Stimulated activated naive B cell treated with anti-CD40 and anti-IgM and Interleukin-4, amounts not matched to agents 10 μg/mL and 1 μg/mL and 100 μg/mL, for 72 hours (primary cell): Measurements from ENCODE around the gene GPR35.

ENCODE experiments used
- ATAC-seq, 2 donors: fragments of 150-1000 bp; cut with Tn5 transposase; replicated peaks; 2 replicates each; pipeline ENCODE4 v1.10.0; 2021; ENCODE audit warnings: moderate library complexity in 1 of 2
- DNase-seq: peaks from one replicate; pipeline ENCODE4 v3.0.0; 2021
- H3K27ac Mint-ChIP-seq: one replicate; pipeline ENCODE4 v1.8.0; 2022; ENCODE audit warnings: mild to moderate bottlenecking, mixed read lengths
- H3K27me3 Mint-ChIP-seq, 2 donors: one replicate each; pipeline ENCODE4 v1.8.0; 2022; ENCODE audit warnings: mixed read lengths in 2 of 2
- H3K36me3 Mint-ChIP-seq, 2 donors: one replicate each; pipeline ENCODE4 v1.8.0; 2022; ENCODE audit warnings: mixed read lengths in 2 of 2, mild to moderate bottlenecking in 1 of 2
- H3K4me1 Mint-ChIP-seq, 2 donors: one replicate each; pipeline ENCODE4 v1.8.0; 2022; ENCODE audit warnings: mixed read lengths in 2 of 2, mild to moderate bottlenecking in 1 of 2
- H3K4me3 Mint-ChIP-seq, 2 donors: one replicate each; pipeline ENCODE4 v1.8.0; 2022; ENCODE audit warnings: mild to moderate bottlenecking in 2 of 2, mixed read lengths in 2 of 2, moderate library complexity in 1 of 2
- H3K9me3 Mint-ChIP-seq, 2 donors: one replicate each; pipeline ENCODE4 v1.8.0; 2022; ENCODE audit warnings: mixed read lengths in 2 of 2, mild to moderate bottlenecking in 1 of 2

Gene GPR35

GRCh38 chr2:240593703-240594451, 31.4 kb upstream of the GPR35 start:
- Mint-ChIP-seq H3K4me1 (peaks cover 3 to 13% of the 10 kb centered on the region in 2 donors), H3K27me3 (no peaks in the 10 kb centered on the region), H3K36me3 (peaks cover 20 to 28% of the 10 kb centered on the region in 2 donors), H3K9me3 (no peaks in the 10 kb centered on the region), H3K4me3 (no peak overlapping the region), H3K27ac (no peak overlapping the region)
- DNase-seq (no peak), ATAC-seq (no peak)

- DNase-seq = no peak
- H3K9me3 Mint-ChIP-seq = no peaks in the 10 kb centered on the region
- no peaks in the 10 kb centered on the region for H3K27me3 Mint-ChIP-seq
- ATAC-seq = no peak
- peaks cover 2 to 5% of the 10 kb centered on the region in 2 donors for H3K4me1 Mint-ChIP-seq
- peaks cover 21 to 33% of the 10 kb centered on the region in 2 donors for H3K36me3 Mint-ChIP-seq
- H3K27ac Mint-ChIP-seq = no peak overlapping the region
- H3K4me3 Mint-ChIP-seq = no peak overlapping the region
Observed at GRCh38 chr2:240594511-240595380, 30.5 kb upstream of the GPR35 start.

DNA sequence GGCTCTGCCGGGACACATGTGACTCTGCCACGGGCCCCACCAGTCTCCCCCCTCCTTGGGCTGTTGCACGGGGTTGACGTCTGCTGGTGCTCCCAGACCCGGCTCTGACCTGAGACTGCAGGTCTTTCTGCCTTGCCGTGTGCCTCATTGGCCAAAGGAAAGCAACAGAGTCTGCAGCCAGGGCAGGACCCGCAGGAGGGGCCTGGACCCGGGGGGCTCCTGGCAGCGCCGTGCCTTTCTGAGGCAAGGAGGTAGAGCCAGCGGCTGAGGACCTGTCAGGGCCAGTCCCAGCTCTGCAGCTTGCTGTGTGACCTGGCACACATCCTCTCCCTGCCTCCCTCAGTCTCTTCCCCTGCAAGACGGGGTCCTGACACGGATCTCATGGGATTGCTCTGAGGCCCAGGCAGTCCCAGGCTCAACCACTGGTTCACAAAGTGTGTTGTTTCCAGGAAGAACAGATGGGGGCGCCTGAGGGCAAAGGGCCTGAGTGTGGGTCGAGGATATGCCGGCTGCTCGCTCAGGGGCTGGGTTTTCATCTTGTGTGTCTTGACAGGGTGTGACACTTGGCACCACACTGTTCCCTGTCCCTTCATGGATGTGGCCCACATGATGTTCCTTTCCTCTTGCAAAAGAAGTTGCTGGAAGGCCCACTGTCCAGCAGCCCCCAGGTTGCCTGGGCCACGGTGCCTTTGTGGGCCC, 29.8 kb upstream of the GPR35 start:
- Mint-ChIP-seq H3K27me3 (no peaks in the 10 kb centered on the region), H3K4me3 (no peak overlapping the region), H3K36me3 (peaks cover 21 to 37% of the 10 kb centered on the region in 2 donors), H3K27ac (no peak overlapping the region), H3K4me1 (peaks cover 2 to 5% of the 10 kb centered on the region in 2 donors), H3K9me3 (no peaks in the 10 kb centered on the region)
- DNase-seq (no peak), ATAC-seq (peak in 1 of 2 donors; percentile 29)

- Mint-ChIP-seq H3K27me3 (no peaks in the 10 kb centered on the region), H3K9me3 (no peaks in the 10 kb centered on the region), H3K36me3 (peaks cover 18 to 34% of the 10 kb centered on the region in 2 donors), H3K27ac (no peak overlapping the region), H3K4me3 (no peak overlapping the region), H3K4me1 (peaks cover 0 to 5% of the 10 kb centered on the region in 2 donors)
- DNase-seq (no peak), ATAC-seq (no peak)
Observed at GRCh38 chr2:240596080-240596460, 29.2 kb upstream of the GPR35 start.

DNA sequence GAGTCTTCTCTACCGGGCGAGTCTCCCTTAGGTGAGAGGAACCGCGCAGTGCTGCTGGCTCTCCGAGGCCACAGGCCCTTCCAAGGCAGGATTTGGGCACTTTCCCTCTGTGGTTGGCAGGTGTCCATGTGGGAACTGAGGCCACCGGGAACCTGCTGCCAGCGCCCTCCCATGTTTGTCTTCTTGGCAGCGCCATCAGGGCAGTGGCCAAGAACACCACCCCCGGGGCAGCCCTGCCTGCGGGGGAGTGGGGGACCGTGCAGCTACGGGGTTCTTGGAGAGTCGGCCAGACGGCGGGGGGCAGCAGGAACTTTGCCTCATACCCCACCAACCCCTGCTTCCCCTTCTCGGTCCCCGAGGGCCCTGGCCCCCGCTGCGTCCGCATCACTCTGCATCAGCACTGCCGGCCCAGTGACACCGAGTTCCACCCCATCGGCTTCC, 28.8 kb upstream of the GPR35 start:
- DNase-seq = no peak
- Mint-ChIP-seq H3K4me1 (peaks cover 0 to 5% of the 10 kb centered on the region in 2 donors), H3K27me3 (no peaks in the 10 kb centered on the region), H3K27ac (no peak overlapping the region), H3K4me3 (no peak overlapping the region), H3K9me3 (no peaks in the 10 kb centered on the region), H3K36me3 (peaks cover 18 to 31% of the 10 kb centered on the region in 2 donors)
- no peak for ATAC-seq

GRCh38 chr2:240597054-240597418, 28.2 kb upstream of the GPR35 start:
- no peaks in the 10 kb centered on the region for H3K9me3 Mint-ChIP-seq
- H3K4me1 Mint-ChIP-seq = peaks cover 0 to 5% of the 10 kb centered on the region in 2 donors
- no peak overlapping the region for H3K27ac Mint-ChIP-seq
- H3K27me3 Mint-ChIP-seq = no peaks in the 10 kb centered on the region
- no peak for DNase-seq
- no peak overlapping the region for H3K4me3 Mint-ChIP-seq
- H3K36me3 Mint-ChIP-seq = peaks cover 18 to 33% of the 10 kb centered on the region in 2 donors
- ATAC-seq = no peak

DNA sequence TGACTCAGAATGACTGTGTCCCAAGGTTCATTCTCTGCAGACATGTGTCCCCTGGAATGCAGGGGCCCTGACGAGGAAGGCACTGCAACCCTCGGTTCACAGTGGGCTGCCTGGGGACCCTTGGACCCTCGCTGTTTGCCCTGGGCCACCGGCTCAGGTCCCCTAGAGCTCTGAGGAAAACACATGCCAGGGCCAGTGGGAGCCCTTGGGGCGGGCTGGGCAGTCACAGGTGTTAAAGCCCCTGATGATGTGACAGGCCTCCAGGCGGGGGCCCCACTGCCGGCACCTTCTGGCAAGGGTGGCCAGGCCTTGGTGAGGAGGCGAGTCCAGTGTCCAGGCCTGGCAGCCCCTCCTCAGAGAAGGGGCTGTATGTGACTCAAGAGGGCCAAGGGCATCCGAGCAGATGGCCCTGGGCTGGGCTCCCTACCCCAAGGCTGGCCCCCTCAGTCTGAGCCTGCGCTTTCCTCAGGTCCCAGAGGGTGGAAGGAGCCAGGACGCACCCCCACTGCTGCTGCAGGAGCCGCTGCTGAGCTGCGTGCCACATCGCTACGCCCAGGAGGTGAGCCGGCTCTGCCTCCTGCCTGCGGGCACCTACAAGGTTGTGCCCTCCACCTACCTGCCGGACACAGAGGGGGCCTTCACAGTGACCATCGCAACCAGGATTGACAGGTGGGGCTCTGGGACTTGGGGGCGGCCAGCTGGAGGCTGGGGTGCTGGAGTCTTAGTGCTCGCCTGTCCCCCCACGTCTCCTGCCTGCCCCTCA, 27.7 kb upstream of the GPR35 start:
- no peaks in the 10 kb centered on the region for H3K9me3 Mint-ChIP-seq
- DNase-seq = no peak
- peaks cover 0 to 5% of the 10 kb centered on the region in 2 donors for H3K4me1 Mint-ChIP-seq
- H3K36me3 Mint-ChIP-seq = peaks cover 18 to 36% of the 10 kb centered on the region in 2 donors
- no peak overlapping the region for H3K4me3 Mint-ChIP-seq
- H3K27me3 Mint-ChIP-seq = no peaks in the 10 kb centered on the region
- ATAC-seq = no peak
- H3K27ac Mint-ChIP-seq = no peak overlapping the region

GRCh38 chr2:240598311-240598911, 26.9 kb upstream of the GPR35 start:
- Mint-ChIP-seq H3K27ac (no peak overlapping the region), H3K36me3 (peaks cover 18 to 38% of the 10 kb centered on the region in 2 donors), H3K4me3 (no peak overlapping the region), H3K4me1 (peaks cover 2 to 5% of the 10 kb centered on the region in 2 donors), H3K27me3 (no peaks in the 10 kb centered on the region), H3K9me3 (no peaks in the 10 kb centered on the region)
- no peak for DNase-seq
- ATAC-seq = no peak

DNA sequence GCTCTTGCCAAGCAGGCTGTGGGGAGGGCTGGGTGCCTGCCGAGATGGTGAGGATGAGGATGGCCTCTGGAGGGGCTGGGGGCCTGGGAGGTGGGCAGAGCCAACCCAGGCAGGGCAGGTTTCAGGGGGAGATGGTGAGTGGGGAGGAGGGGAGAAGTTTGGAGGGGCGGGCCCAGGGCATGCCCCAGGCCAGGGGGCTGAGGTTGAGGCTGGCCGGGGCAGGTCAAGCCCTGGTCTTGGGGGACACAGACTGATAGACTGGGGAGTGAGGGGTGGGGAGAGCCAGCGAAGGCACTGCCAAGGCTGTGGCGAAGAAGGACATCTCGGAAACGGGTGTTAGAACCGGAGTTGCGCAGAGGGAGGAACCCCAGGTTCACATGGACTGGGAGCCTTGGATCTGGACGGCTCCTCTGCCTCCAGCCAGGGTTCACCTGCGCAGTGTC, 26.1 kb upstream of the GPR35 start:
- ATAC-seq (no peak), DNase-seq (no peak)
- Mint-ChIP-seq H3K27ac (no peak overlapping the region), H3K4me1 (peaks cover 2 to 3% of the 10 kb centered on the region in 2 donors), H3K9me3 (no peaks in the 10 kb centered on the region), H3K4me3 (no peak overlapping the region), H3K36me3 (peaks cover 18 to 35% of the 10 kb centered on the region in 2 donors), H3K27me3 (no peaks in the 10 kb centered on the region)

- Mint-ChIP-seq H3K27ac (no peak overlapping the region), H3K4me1 (peaks cover 0 to 5% of the 10 kb centered on the region in 2 donors)
Observed at GRCh38 chr2:240600451-240600961, 24.8 kb upstream of the GPR35 start.

DNA sequence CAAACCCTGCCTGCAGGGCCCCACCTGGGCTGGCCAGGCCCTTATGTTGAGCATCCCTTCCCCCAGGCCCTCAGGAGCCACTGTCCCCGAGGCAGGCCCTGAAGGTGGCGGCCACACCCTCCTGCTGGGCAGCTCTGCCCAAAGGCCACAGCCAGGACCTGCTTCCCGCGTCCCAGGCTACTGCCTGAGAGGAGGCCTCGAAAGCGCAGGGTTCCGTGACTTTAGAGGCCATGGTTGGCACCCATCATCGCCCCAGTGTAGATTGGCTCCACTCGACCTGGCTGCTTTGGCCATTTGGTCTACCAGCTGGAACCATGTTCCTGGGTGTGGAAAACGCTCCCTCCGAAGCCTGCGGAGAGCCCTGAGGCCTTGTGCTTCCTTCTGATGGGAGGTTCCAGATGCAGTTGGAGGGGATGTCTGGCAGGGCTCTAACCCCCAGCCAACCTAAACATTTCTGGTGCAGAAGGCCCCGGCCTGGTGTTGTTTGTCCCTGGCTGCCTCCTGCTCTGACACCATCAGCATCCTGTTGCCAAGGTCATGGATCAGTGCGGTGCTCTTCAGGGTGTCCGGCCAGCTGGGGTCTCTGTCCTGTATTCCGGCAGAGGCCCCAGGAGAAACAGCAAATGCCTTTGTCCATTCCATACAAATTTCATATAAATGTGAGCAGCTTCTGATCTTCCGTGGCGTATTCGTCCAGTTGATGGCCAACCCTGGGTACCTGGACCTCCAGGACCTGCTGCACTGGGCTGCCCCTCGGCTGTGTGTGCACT, 24.0 kb upstream of the GPR35 start:
- no peak for ATAC-seq
- H3K4me1 Mint-ChIP-seq = peaks cover 0 to 5% of the 10 kb centered on the region in 2 donors
- no peak for DNase-seq
- H3K9me3 Mint-ChIP-seq = no peaks in the 10 kb centered on the region
- no peaks in the 10 kb centered on the region for H3K27me3 Mint-ChIP-seq
- H3K4me3 Mint-ChIP-seq = no peak overlapping the region
- no peak overlapping the region for H3K27ac Mint-ChIP-seq
- H3K36me3 Mint-ChIP-seq = peaks cover 18 to 31% of the 10 kb centered on the region in 2 donors

More at GRCh38 chr2:240600451-240600961, 24.8 kb upstream of the GPR35 start:
- peaks cover 18 to 34% of the 10 kb centered on the region in 2 donors for H3K36me3 Mint-ChIP-seq
- H3K4me3 Mint-ChIP-seq = no peak overlapping the region
- no peaks in the 10 kb centered on the region for H3K27me3 Mint-ChIP-seq
- DNase-seq (no peak), ATAC-seq (no peak)
- H3K9me3 Mint-ChIP-seq = no peaks in the 10 kb centered on the region

- Mint-ChIP-seq H3K27ac (peak overlapping the region; percentile 37), H3K4me1 (peaks cover 0 to 10% of the 10 kb centered on the region in 2 donors), H3K36me3 (peaks cover 18 to 37% of the 10 kb centered on the region in 2 donors), H3K9me3 (no peaks in the 10 kb centered on the region), H3K4me3 (no peak overlapping the region), H3K27me3 (no peaks in the 10 kb centered on the region)
- DNase-seq = no peak
- no peak for ATAC-seq
Observed at GRCh38 chr2:240601831-240602160, 23.5 kb upstream of the GPR35 start.
